HG03565 (cell line): Measurements from ENCODE around the gene OGFRL1.
"Not testable (repeated sequence)": the region's sequence is repeated elsewhere in the genome, so short reads cannot be mapped to it uniquely, and the experiment has no call there.

Source experiments
- ATAC-seq: cut with Tn5 transposase; IDR thresholded peaks from one replicate; pipeline ENCODE4 v1.9.1; 2021; ENCODE audit warnings: mild to moderate bottlenecking, moderate library complexity; ENCODE audit not compliant: unreplicated experiment

OGFRL1 gene

DNA sequence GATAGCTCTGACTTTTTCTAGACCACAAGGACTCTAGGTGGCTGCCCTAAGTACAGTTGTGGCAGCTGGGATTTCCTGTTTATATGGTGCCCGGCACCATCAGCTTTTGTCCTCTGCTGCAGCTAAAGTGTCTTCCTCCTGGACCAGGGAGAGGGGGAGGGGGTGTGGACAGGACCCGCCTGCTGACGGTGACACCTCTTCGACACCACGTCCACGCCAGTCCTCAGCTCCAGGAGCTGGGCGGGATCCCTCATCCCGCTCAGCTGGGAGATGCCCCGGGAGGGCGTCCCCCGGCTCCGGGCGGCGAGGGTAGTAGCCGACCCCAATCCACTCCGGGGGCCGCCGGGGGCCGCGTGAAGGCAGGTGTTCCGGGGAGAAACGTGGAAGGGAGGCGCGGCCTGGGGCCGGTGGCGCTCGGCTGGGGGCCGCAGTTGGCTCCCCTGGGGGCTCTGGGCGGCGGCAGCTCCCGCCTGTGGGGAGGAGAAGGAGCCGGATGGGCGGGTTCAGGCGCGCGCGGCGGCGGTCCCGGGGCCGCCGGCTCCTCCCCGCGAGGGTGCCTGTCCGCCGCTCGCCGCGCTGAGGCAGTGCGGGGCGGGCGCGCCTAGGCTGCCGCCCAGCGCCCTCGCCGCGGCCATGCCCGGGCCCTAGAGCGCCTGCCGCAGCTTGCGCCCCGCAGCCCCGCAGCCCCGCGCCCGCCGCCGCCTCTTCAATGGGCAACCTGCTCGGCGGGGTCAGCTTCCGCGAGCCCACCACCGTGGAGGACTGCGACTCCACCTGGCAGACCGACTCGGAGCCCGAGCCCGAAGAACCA, at the start of gene OGFRL1:
Gene OGFRL1, plus strand, starts transcription at position 584 of the 811 bp plus-strand sequence. Its CDS starts 126 bp downstream, at position 710.
- peak; percentile 74 for ATAC-seq

- ATAC-seq, result no peak
These were observed 48.9 kb upstream of the OGFRL1 start for GRCh38 chr6:71239694-71240093.

DNA sequence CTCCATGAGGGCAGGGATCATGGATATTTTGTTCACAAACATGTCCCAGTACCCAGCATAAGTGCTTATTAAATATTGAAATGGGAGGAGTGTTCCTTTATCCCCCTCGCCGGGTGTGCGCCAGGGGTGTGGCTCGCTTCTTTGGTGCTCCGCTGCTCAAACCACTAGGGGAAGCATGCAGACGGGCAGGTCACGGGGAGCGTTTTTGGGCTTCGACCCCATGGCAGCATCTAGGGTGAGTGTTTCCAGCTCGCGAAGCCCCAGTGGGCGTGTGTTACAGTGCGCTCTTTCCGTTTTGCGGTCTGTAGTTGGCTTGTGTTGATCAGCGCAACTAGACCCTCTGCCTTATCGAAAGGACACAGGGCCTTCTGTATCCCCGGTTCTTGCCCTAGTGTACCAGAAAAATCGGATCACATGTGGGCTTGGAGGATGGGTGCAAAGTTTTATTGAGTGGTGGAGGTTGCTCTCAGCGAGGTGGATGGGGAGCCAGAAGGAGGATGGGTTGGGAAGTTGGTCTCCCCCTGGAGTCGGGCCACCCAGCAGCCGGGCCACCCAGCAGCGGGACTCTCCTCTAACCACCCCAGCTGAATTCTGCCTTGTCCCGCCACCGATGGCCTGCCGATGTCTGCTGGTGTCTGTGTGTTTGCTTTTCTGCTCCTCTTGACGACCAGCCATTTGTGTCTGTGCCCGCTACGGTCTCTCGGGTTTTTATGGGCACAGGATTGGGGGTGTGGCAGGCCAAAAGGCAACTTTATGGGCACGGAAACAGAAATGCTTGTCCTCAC, 43.2 kb upstream of the OGFRL1 start:
- ATAC-seq, result no peak

DNA sequence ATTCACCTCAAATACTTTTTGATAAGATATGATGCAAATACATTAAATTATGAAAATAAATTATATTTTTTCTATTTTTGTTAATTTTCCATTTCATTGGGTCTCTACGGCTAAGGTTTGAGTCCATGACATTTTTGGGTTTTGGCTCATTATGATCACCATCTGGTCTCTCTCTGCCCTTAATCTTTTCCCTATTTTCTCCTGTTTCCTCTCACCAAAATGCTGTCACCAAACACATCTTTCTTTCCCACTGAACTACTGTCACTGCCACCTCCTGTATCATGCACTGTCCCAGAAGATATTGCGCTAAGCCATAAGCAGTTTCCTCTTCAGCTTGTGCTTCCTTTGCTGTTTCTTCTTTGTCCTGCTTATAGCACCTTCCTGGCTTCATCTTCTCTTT, 42.0 kb upstream of the OGFRL1 start:
- no peak for ATAC-seq

DNA sequence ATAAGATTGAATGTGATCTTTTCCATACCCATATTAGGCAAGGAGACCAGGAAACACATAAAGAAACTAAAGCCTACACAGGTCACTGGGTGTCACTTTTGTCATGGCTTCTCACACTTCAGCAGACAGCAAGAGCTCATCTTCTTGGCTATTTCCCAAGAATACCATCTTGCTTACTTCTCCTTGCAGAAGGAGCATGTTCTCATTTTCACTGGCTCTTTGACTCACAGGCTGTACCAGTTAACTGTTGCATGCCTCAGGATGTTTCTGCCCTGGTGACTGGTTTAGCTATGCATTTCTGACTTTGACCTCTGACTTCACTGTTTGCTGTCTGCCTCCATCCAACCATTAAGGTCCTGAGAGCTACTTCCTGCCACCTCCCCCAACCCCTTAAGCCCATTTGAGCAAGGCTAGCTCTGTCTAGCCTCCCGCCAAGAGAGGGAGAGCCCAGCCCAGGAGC, 40.3 kb upstream of the OGFRL1 start:
- peak; percentile 67 for ATAC-seq

DNA sequence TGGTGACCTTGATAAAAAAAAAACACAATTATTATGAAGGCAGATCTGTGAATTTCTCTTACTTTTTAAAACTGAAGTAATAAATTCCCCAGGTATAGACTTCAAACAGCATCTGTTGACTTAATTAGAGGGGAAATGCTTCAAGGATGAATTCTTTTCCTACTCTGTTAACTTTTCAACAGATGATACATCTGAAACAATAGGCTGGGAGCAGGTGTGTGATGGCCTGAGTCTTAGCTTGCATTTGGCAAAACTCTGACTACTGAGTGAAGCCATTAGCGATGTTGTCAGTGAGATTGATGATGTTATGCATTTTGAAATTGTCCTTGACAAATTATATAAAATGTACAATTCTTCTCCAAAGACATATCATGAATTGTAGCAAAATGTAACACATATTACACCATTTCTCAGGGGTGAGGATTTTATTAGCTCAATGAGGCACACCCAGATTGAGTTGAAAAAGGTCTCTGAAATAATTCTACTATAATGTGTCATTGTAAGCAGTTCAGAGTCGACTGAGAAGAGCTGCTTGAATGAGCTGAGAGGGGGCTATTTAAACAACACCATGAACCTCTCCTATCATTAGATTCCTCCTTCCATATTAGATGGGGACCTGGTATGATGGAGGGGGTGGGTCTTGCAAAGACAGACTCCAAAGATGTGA, 39.6 kb upstream of the OGFRL1 start:
- ATAC-seq, result no peak

GRCh38 chr6:71250099-71250602, 38.5 kb upstream of the OGFRL1 start:
- no peak for ATAC-seq

DNA sequence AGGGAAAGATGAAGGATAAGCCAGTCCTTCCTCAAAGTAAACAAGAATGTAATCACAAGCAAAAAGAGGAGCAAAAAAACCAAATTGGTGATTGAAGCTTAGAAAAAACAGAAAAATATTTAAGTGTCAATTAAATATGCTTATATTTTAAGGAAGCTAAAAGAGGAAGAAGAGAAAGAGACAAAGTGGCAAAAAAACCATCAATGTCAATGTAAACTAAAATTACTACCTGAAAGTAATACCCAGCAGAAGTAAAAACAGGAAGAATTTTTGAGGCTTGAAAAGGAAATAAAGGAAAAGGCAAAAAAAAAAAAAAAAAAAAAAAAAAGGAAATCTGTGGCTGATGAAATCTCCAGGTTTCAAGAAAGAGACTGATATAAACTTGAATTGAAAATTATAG, 36.2 kb upstream of the OGFRL1 start:
- ATAC-seq, result no peak

DNA sequence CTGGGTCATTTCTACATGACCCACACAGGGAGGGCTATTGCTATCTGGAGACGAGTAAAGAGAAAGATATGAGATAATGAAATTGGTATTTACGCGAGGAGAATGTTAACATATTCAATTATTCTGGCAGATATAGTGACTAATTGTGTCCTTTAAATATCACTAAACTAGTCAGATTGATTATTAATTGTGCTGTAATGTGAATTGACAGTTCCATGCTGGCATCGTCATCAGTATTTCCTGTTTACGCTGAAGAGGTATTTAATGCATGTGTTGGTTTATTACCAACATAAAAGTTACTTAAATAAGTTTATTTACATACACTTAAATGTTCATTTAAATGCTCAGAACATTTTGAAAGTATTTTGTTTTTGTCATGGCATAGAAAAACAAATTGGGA, 35.7 kb upstream of the OGFRL1 start:
- no peak for ATAC-seq

- ATAC-seq, result no peak
These were observed 34.3 kb upstream of the OGFRL1 start for GRCh38 chr6:71254323-71254722.

DNA sequence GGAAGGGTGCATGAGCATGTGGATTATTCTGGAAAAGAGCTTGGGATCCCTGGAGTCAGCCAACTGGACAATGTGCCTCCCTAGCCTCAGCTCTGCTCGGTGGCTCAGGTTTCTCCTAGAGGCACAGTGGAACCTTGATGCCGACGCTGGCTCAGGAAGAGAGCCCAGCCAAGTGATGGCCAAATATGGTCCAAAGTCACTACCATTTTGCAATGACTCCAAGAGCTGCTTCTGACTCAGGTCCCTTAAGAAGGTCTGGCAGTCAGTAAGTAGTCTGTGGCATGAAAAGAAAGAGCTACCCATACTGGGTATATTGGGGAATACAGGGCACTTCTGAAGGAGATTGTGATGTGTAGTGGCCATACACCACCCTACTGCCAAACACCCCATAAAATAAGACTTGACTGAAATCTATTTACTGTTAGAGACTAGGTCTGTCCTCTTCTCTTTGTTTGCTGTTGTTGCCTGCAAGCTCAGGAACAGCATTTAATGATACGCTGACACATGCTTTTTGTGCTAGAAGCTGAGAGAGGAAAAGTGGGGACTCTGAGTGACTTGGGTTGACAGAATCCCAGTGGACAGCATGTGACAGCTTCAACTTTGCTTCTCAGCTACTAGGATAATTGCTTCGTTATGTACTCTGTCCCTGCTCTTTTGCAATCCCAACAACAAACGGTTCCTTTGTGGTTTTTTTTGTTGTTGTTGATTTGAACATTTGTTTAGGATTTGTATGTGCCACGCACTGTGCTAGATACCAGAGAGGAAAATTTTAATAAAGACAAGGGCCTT, 30.3 kb upstream of the OGFRL1 start:
- ATAC-seq, result no peak

DNA sequence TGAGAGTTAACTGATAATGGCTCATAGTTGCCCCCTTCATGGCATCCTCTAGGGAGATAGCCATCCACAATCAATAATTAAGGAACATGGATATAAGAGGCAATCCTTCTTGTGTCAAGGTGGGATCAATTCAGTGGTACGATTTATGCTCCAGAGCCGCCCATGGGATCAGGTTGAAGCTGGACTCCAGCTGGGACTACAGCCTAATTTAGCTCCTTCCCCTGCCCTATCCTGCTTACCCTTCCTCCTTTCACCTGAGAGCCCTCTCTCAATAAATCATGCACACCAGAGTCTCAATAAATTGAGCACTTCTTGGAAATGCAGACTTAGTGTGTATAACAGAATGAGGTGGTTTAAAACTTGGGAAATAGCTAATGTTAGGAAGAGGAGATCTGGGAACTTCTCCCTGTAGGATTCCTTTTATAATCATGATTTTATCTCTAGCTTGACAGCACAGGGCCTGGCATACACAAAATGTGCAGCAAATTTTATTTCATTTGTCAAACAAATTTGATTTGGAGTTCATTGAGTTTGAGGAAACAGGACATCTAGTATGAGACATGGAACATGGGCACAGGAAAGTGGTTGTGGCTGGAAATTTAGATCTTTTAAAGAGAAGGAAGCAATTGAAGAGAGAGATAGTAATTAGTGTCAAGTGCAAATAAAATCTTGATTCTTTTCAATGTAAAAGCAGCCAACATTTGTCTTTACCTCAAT, 28.6 kb upstream of the OGFRL1 start:
- ATAC-seq, result no peak

DNA sequence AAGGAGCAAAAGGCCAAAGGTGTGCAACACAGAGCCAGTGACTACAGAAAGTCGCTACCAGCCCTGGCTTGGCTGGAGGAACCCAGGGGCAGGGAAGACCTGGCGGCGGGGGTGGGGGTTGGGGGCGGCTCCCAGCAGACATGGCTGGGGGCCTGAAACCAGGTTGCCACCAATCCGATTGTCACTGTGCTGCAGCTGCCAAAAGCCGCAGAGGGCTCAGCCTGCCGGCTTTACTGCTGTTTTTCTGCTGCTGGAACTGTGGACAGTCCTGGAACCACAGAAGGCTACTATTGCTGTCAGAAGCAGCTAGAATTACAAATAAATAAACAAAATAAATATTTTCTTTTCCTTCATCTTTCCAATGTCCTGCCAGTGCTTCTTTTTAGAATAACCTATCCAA, 25.7 kb upstream of the OGFRL1 start:
- no peak for ATAC-seq

DNA sequence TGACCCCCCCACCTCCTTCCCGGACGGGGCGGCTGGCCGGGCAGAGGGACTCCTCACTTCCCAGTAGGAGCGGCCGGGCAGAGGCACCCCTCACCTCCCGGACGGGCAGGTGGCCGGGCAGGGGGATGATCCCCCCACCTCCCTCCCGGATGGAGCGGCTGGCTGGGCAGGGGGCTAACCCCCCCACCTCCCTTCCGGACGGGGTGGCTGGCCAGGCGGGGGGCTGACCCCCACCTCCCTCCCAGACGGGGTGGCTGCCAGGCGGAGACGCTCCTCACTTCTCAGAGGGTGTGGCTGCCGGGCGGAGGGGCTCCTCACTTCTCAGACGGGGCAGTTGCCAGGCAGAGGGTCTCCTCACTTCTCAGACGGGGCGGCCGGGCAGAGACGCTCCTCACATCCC, 22.2 kb upstream of the OGFRL1 start:
- not testable (repeated sequence) for ATAC-seq

DNA sequence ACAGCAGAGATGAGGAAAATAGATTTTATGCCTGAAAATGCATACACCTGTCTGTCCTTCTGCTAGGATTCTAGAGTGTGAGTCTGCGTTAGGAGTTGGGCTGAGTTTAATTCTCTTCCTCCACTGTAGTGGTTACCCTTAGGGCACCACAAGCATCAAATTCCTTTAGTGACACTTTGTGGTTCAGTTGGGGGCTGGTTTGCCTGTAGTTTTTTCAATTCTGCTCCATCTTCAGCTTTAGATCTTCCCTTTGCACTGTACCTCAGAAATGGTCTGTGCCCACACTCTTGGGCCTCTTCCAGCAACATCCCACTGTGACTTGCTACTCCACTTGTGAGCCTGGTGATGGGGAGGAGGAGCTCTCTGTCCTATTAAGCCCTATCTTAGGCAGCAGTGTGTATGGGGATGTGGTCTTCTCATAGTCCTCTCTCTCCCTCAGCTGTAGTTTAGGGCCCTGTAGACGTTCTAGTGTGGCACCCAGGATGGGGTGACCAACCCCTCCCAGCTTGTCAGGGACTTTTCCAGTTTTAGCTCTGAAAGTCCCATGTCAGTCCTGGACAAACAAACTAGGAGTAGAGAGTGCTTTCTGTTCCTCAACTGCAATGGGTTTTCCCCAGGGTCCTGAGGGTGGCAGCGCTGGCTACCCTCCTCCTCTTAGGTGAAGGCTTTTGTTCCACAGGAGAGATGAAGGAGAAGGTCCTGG, 19.7 kb upstream of the OGFRL1 start:
- peak; percentile 72 for ATAC-seq

DNA sequence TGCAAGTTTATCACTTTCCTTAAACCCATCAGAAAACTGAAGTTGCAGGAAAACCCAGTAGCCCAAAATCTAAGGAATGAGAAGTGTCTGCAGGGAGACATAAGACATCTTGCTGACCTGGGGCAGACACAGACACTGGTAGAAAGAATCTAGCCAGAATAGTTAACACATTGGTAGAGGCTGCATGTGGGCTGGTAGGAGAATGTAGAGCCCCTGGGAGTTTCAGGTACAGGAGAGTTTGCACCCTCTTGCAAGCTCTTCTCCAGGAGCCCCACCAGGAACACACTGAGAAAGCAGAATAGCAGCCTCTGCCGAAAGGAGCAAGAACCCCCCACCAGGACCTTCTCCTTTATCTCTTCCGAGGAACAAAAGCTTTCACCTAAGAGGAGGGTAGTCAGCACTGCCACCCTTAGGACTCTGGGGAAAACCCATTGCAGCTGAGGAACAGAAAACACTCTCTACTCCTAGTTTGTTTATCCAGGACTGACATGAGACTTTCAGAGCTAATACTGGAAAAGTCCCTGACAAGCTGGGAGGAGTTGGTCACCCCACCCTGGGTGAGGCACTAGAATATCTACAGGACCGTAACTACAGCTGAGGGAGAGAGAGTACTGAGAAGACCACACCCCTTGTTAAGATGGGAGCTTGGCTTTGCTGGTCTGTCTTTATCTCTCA, 10.5 kb upstream of the OGFRL1 start:
- peak; percentile 45 for ATAC-seq

- no peak for ATAC-seq
These were observed 9.3 kb upstream of the OGFRL1 start for GRCh38 chr6:71279321-71279720.

GRCh38 chr6:71279740-71280139, 8.9 kb upstream of the OGFRL1 start:
- no peak for ATAC-seq

GRCh38 chr6:71280701-71281100, 7.9 kb upstream of the OGFRL1 start:
- ATAC-seq, result no peak
